ENCODE measurements around the gene PLPPR4.
"Not testable (repeated sequence)": the region's sequence is repeated elsewhere in the genome, so short reads cannot be mapped to it uniquely, and the experiment has no call there.

Gene PLPPR4

GRCh38 chr1:99269321-99269720 is 5.0 kb downstream of the PLPPR4 start:
- no peak for DNase-seq

DNA sequence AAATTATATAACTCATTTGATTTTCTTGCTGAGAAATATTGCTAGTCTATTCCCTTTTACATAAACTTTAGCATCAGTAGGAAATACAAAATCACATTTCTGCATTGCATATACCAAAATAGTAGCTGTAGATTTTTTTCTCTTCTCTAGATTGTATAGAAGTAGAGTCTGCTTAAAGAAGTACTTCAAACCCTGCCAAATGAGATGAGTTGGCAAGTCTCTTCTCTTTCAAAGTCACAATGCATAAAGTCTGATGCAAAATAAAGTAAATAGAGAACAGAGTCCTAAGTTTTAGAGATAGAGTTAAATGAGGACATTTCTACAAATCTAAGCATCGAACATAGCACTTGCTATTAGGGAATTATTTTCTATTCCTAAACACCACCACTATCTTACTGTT is 6.4 kb downstream of the PLPPR4 start:
- DNase-seq = no peak

DNA sequence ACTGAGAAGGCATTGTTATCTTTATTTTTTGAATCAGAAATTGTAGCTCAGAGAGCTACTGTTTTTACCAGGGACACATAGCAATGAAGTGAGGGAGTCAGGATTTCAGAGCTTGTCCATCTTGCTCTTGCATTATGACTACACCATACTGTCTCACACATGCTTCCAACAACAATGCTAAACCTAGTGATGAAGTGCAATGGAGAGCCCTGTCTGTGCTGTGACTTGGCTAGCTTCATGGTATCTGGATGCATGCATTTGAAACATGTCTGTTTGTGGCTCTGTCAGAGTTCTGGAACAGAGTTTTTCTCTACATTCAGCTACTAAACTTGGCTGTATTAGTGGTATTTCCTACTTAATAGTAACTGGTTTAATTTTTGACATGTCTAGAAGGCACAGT is 7.0 kb downstream of the PLPPR4 start:
- DNase-seq = no peak

DNA sequence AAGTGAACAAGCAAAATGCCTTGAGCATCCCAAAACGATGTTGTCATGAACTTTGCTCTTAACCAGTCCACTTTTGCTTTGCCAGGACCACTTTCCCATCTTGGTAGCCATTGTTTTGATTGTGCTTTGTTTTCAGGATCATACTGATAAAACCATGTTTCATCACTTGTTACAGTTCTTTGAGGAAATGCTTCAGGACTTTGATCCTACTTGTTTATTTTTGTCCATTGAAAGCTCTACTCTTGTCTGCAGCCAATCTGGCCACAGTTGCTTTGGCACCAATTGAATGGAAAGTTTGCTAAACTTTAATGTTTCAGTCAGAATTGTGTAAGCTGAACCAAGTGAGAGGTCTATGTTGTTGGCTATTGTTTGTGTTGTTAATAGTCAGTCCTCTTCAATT is 12.8 kb downstream of the PLPPR4 start:
- no peak for DNase-seq

GRCh38 chr1:99279525-99279924 is 15.2 kb downstream of the PLPPR4 start:
- no peak for DNase-seq

DNA sequence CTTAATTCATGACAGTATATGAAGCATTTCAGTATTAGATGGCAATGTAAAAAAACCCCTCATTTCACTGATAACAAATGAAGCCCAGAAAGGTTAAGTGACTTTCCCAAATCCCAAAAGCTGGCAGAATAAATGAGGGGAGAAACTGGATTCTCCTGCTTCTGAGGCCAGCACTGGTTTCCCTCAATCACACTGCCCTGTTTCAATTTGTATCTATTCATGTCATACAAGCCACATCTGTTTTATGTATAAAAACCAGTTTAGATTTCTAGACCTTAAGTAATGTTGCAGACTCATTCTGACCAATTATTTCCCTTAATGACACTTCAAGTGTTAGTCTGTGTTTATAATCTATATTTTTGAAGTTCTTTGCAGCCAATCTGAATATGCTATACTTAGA is 16.8 kb downstream of the PLPPR4 start:
- no peak for DNase-seq

- DNase-seq = no peak
These were observed 18.2 kb downstream of the PLPPR4 start for GRCh38 chr1:99282536-99282935.

DNA sequence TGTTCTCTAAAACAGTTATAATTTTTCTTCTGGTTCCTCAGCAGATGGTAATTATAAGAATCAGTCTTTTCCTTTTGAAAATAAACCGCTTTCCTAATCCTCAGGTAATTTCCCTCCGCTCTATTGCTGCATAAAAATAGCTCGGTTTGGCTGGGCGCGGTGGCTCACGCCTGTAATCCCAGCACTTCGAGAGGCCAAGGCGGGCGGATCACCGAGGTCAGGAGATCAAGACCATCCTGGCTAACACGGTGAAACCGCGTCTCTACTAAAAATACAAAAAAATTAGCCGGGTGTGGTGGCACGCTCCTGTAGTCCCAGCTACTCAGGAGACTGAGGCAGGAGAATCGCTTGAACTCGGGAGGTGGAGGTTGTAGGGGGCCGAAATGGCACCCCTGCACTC is 19.2 kb downstream of the PLPPR4 start:
- not testable (repeated sequence) for DNase-seq

DNA sequence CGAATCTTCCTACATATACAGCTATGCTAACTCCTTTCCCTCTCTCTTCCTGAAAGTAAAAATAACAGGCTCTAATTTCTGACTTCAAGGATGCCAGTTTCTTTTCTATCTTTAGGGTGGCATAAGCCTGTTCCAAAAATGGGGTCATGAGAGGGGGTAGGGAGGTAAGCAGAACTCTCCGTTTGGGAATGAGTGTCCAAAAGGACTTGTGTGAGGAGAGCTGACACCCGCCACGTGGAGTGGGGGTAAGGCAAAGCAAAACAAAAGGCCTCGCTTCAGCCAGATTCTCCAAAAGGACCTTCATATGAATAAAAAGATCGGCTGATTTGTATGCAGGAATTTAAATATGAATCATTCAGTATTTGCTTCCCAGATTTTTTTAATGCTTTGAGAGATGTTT is 28.6 kb downstream of the PLPPR4 start:
- DNase-seq = no peak

- DNase-seq = no peak
These were observed 33.6 kb downstream of the PLPPR4 start for GRCh38 chr1:99297923-99298322.

DNA sequence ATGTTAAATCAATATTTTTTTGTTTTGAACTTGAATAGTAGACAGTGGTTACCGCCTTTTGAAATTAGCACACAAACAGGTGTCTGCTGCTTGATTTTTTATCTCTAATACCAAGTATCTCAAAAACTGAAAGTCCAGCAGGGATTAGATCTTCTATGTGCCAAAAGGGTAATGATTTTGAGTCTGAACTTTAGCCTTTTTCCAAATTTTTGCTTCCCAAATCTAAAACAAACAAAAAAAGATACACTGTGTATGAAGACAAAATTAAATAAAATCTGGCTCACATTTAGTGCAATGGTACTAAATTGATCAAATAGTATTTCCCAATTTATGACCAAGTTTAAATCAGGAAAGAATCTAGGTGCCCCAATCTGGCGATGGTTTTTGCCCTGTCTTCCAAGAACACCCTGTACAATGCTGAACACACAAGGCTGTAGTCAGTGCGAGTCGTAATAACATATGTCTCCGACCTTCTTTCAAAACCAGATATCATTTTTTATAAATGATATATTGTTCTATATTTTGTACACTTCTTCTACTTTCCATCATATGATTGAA is 40.5 kb downstream of the PLPPR4 start:
- no peak for DNase-seq

GRCh38 chr1:99305626-99306025 is 41.3 kb downstream of the PLPPR4 start:
- DNase-seq = no peak

GRCh38 chr1:99306056-99306455 is 41.8 kb downstream of the PLPPR4 start:
- no peak for DNase-seq

- no peak for DNase-seq
These were observed 42.4 kb downstream of the PLPPR4 start for GRCh38 chr1:99306644-99307043.

DNA sequence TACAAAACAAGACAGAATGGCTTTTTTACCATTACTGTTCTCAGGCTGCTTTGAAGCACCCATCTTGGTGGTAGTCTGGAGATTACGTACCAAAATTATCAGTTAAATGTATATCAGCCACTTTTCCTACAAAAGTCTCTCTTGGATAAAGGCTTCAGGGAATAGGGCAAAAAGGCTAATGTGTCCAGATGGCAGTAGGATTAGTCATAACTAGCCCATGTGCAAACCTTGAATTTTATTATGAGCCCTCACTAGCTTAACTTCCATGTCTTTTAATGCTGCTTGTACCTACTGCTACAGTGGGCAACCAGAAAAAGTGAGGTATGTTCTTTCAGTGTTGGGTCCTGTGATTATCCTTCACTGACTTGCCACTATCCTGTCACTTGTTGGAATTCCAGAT is 51.0 kb downstream of the PLPPR4 start:
- DNase-seq = no peak

DNA sequence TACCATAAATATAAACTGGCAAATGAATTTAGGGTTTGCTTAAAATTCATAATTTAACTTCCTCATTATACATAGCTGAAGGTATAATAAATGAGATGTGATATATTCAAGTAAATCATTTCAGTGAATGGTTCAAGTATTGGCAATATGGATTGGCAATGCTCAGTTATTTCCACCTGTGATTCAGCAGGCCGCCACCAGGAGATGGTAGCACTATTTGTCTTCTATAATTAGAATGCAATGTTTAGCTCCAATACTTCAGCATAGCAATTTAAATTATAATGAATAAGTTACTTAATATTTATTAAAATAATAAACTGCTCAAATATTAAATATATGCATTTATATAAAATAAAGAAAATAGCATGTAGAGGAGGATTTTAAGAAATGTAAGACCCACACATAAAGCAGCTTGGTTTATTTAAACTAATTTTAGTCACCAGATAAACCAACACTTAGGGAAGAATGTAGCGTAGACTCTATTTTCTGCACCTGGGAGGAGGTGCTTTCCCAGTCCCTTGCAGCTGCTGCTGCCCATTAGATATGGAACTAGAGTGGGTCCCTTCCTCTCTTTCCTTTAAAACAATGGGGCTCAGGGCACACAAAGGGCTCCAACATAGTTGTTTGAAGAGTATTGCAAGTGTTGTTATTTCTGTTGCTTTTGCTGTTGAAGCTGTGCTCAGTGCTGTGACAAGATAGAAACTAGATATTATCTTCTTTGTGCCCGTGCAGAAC is 62.1 kb downstream of the PLPPR4 start:
- no peak for DNase-seq

GRCh38 chr1:99327357-99327756 is 63.1 kb downstream of the PLPPR4 start:
- DNase-seq = no peak

- no peak for DNase-seq
These were observed 63.9 kb downstream of the PLPPR4 start for GRCh38 chr1:99328171-99328570.

GRCh38 chr1:99331083-99331482 is 66.8 kb downstream of the PLPPR4 start:
- DNase-seq = no peak

DNA sequence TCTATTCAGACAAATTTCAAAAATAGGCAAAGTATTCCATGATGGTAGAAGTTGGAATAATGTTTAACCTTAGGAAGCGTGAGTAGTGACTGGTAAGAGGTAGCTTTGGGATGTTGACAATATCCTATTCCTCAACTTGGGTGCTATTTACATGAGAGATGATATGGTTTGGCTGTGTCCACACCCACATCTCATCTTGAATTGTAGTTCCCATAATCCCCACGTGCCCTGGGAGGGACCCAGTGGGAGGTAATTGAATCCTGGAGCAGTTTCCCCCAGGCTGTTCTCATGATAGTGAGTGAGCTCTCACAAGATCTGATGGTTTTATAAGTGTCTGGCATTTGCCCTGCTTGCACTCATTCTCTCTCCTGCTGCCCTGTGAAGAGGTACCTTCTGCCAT is 67.3 kb downstream of the PLPPR4 start:
- no peak for DNase-seq

DNA sequence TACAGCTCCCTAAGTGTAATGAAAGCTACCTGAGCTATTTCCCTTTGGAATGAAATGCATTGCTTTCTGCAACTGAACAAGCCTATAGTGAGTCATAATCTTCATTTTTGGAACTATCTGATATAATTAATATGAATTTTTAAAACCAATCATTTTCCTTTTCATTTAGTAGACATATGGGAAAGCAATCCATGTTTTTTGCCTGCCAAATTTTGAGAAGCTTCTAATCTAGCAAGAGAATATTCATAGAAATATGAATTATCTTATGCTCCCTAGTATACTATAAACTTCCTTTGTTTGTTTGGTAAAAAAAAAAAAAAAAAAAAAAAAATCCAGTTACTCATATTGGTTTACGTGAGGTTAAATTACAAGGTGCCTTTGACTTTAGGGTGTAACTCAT is 68.3 kb downstream of the PLPPR4 start:
- DNase-seq = no peak

DNA sequence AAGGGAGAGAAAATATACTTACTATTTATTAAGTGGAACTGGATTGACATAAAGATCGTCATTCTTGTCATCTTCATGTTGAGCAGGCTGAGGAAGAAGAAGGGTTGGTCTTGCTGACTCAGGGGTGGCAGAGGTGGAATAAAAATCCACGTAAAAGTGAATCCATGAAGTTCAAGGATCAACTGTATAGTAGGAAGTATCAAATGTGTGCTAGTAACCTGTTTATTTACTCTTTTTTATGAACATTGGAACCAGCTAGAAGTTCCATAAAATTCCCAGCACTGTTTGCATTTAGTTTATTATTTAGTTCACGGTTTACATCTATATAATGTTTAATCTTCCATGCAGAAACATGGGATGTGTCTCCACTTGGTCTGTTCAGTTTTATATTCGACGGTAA is 70.7 kb downstream of the PLPPR4 start:
- no peak for DNase-seq

DNA sequence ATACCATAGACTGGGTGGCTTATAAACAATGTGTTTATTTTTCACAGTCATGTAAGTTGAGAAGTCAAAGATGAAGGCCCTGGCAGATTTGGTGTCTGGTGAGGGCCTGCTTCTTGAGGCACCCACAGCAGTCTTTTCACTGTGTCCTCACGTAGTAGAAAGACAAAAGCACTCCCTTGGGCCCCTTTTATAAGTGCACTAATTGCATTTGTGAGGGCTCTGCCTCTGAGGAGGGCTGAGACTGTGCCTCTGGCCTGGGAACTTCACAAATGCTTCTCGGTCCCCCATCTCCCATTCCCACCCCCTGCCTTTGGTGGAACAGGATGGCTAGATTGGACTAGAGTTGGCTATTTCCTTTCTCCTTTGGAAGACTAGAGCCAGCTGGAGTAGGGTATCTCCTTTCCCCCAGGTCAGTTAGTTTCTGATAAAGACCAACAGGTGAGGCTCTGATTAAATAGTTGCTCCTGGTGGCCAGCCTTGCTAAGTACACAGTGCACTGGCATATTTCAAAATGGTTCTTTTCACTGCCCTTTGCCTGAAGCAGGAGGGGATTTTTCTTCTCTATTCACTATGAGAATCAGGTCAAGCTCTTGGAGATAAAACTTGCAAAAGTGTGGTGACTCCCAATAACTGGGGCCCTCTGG is 82.9 kb downstream of the PLPPR4 start:
- DNase-seq = no peak

- DNase-seq = no peak
These were observed 84.3 kb downstream of the PLPPR4 start for GRCh38 chr1:99348397-99349132.
